T-helper 1 cell (primary cell): ENCODE data around the gene PAXIP1.

Experiments
- DNase-seq, 5 donors: peaks; one replicate each; pipeline ENCODE4 v3.0.0-alpha.2; 2012 to 2020

PAXIP1 gene

GRCh38 chr7:154910977-154911376 is 91.9 kb downstream of the PAXIP1 start:
- DNase-seq: no peak

- no peak for DNase-seq
These were observed 92.8 kb downstream of the PAXIP1 start for GRCh38 chr7:154910125-154910524.

- no peak for DNase-seq
These were observed 93.5 kb downstream of the PAXIP1 start for GRCh38 chr7:154909241-154910105.

- DNase-seq: no peak
These were observed 95.0 kb downstream of the PAXIP1 start for GRCh38 chr7:154907651-154908620.

- no peak for DNase-seq
These were observed 96.1 kb downstream of the PAXIP1 start for GRCh38 chr7:154906736-154907355.

GRCh38 chr7:154906201-154906600 is 96.7 kb downstream of the PAXIP1 start:
- no peak for DNase-seq

- no peak for DNase-seq
These were observed 97.3 kb downstream of the PAXIP1 start for GRCh38 chr7:154905615-154906014.

GRCh38 chr7:154905146-154905545 is 97.8 kb downstream of the PAXIP1 start:
- no peak for DNase-seq

GRCh38 chr7:154903083-154903731 is 99.7 kb downstream of the PAXIP1 start:
- no peak for DNase-seq

- DNase-seq: no peak
These were observed 100.3 kb downstream of the PAXIP1 start for GRCh38 chr7:154902600-154903082.

GRCh38 chr7:154899862-154900261 is 103.1 kb downstream of the PAXIP1 start:
- DNase-seq: no peak

GRCh38 chr7:154898973-154899855 is 103.7 kb downstream of the PAXIP1 start:
- DNase-seq: no peak

- DNase-seq: no peak
These were observed 106.8 kb downstream of the PAXIP1 start for GRCh38 chr7:154896076-154896475.
